Endometrium (tissue), 2 donors: Measurements from ENCODE around the gene MYL7.

Source experiments
- FAIRE-seq: peaks from 2 replicates; lab custom pipeline; 2012; peaks lifted over from hg19 to GRCh38; lab: Jason Lieb, UNC
- donor health status: control.
- donor health status: control.

The MYL7 gene

DNA sequence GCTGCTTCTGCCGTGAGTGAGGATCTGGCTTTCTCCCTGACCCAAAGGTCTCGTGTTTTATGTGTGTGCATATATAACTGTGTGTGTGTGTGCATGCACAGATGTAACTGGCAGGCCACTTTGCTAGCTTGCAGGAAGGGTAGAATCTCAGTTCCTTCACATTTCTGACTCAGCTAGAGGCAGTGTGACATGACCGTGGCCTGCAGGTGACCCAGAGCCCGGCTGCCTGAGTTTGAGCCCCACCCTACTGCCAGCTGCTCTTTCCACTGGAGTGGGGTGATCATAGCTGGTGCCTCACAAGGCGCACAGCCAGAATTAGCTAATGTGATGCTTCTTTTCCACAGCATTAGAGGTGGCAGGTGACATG, 9.3 kb upstream of the MYL7 start:
- no peak for FAIRE-seq

- FAIRE-seq, result no peak
Measured at GRCh38 chr7:44149571-44150465, 8.7 kb upstream of the MYL7 start.

DNA sequence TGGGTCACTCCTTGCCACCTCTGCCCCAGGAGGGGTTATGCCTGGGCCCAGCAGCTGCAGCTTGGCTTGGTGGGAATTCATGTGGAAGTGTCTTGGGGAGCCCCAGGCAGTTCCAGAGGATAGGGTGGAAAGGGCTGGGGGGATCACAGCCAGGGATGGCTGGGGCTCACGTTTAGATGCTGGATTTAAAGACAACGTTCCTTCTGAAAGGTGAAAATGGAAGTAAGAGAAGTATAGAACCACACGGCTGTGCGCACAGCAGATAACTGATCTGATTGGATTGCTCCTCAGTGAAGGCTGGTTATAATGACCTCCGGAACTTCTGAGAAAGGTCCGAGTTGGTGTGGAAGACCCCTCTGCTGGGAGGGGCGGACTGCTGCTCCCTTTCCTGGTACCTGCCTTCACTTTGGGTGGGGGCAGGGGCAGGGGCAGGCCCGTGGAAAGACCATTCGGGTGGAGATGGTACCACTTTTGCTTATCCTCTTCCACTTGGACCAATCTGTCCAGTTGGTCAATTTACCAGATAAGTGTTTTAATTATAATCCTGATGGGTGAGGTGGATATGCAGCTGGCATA, 7.9 kb upstream of the MYL7 start:
- FAIRE-seq, result no peak

- FAIRE-seq, result no peak
Measured at GRCh38 chr7:44148166-44148565, 7.0 kb upstream of the MYL7 start.

DNA sequence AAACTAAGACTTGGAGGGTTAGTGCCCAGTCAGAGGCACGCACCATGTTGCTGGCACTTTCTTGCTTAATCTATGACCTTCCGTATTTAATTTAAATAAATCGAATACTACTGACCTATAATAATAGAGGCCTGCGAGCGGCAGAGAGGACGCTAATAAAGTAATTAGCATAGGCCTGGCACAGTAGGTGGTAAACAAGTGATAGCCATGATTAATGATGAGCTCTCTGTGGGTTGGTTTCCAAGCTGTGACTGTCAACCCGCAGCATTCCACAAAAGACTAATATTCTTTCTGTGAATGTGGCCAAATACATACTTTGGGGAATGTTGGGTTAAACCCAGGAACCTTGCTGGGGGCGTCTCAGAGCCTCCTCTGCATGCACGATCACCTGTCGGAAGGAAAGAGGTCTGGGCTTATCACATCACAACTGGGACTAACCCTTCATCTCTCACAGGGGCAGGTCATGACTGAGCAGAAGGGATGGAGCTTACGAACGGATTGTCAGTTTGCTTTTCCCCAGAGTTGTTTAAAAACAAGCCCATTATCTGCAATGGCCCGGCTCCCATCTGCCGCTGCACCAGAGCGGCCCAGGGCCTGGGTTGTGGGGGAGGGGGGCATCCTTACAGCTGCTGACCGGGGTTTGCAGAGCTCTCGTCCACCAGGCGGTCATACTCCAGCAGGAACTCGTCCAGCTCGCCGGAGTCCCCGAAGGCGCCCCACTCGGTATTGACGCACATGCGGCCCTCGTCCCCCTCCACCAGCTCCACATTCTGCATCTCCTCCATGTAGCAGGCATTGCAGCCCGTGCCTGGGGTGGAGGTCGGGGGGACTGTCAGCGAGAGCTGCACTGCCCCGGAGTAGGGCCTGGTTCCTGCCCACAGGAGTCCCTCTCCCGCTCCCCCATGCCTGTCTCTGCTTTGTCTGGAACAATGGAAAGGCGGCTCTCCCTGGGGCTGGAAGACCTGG, 6.2 kb upstream of the MYL7 start:
- FAIRE-seq, result no peak

DNA sequence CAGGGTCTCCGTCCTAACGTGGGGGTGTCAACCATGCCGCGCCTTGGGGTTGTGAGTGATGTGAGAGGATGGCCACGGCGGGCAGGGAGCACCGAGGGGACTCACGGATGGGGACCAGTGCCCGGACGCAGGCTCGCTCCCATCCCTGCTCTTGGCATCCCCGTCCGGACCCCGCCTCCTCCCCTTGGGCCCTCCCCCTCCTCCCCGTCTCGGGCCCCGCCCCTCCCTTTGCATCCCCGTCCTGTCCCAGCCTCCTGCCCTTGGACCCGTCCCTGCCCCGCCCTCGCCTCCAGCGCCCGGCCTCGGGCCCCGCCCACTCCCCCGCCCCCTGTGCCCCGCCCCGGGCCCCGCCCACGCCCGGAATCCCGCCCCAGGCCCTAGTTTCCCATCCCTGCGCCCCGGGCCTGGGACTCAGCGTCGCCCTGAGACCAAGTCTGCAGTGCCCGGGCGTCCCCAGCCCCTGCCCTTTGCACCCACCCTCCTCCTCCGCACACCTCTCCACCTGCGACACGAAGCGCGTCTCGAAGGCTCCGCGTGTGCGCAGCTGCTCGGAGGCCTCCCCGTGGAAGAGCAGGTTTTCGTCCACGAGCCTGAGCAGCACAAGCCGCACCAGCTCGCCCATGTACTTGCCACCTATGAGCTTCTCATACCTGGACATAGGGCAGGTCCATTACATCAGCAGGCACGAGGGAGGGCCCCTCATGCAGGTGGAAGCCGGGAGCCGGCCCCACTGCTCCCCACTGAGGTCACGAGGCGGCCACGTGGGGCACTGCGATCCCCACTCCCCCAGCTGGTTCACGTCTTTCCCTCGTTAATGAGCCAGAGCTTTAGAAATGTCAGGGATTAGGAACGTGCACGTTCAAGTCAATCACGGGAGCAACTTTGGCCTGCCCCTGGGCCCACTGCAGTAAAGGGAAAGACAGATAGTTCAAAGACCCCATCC, 5.1 kb upstream of the MYL7 start:
- FAIRE-seq, result no peak

GRCh38 chr7:44145479-44145968, 4.4 kb upstream of the MYL7 start:
- FAIRE-seq, result no peak

GRCh38 chr7:44144968-44145478, 3.9 kb upstream of the MYL7 start:
- no peak for FAIRE-seq

DNA sequence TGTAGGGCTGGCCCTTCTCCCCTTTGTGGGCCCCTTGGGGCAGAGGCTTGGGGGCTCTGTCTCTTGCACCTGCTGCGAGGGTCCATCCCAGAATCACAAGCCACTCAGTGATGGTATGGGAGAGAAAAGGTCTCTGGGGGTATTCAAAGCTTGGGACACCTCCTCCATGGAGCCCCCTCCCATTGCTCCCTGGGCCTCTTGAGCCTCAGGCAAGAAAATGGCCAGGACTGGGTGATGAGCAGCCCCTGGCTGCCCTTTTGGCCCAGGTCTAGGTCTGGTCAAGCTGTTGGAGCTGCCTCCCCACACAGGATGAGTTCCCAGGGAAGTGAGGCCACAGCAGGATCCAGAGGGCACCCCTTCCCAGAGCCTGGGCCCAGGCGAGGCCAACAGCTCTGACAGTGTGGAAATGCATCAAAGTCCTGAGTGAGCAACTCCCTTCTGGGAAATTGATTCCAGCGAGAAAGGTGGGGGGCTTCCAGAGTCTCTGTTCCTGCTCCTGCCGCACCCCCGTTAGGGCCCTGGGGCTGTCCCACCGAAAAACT, 3.4 kb upstream of the MYL7 start:
- no peak for FAIRE-seq

DNA sequence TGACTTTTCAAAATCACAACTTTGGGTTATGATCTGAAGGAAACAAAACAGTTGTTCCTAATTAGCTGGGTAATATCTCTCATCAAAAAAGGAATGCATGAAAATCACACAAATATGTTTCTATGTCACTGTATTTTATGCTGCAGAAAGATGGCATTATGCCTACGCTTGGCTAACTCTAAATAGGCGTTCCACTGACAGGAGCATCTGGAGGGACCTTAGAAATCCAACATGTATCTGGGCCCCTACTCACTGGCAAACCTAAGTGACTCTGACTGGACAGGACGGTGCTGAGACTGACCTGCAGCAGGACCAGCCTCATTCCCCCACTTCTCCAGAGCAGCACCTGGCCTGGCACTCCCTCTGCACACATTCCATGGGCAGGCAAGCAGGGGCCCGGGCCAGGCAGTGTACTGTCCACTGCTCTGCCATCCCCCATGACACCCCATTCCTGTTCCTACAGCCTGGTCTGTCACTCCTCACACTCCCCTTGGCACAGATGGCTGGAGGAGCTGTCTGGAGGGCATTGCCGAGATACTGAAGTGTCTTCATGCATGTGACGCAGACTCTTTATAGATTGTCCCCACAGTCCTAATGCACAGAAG, 2.6 kb upstream of the MYL7 start:
- FAIRE-seq, result no peak

DNA sequence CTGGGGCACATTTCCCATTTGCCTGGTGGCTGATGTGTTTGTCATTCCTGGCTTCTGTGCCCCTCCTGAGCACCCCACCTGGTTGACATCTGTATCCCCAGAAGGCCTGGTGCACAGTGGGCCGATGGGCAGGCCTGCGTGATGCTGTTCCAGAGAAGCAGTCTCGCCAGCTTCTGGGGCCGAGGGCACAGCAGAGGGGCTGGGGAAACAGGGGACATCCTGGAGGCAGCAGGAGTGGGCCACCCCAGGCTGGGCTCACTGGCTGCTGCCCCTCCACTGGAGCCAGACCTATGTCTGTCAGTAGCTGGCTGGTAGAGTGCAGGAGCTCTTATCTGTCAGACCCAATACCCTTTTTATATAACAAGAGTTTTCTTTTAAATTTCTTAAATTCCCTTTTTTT, 896 bp upstream of the MYL7 start:
- FAIRE-seq, result no peak

- FAIRE-seq, result no peak
Measured at GRCh38 chr7:44140341-44140740, 791 bp downstream of the MYL7 start.

DNA sequence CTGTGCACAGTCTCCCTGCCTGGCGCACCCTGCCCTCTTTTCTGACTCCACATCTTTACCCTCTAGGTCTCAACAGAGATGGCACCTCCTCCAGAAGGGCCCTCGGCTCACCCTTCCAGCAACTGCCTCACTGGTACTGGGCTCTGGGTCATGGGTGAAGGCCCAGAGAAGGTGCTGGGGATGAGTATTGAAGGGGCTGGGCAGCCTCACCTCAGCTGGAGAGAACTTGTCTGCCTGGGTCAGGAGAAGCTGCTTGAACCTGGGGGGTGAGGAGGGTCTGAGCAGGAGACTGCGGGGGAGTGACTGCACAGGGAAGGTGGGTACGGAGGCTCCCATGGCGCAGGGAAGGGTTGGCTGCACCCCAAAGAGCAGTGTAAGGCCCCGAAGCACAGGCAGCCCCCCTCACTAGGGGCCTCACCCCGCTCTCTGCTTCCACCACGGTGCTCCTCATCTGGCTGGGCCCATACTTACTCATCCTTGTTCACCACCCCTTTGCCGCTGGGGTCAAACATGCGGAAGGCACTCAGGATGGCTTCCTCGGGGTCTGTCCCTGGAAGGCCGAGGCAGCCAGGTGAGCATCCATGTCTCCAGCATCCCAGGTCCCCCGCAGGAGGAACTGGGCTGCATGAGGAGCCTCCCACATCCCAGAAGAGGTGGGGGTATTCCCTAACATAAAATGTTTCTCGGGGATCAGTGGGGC, 1.7 kb downstream of the MYL7 start:
- FAIRE-seq, result no peak

DNA sequence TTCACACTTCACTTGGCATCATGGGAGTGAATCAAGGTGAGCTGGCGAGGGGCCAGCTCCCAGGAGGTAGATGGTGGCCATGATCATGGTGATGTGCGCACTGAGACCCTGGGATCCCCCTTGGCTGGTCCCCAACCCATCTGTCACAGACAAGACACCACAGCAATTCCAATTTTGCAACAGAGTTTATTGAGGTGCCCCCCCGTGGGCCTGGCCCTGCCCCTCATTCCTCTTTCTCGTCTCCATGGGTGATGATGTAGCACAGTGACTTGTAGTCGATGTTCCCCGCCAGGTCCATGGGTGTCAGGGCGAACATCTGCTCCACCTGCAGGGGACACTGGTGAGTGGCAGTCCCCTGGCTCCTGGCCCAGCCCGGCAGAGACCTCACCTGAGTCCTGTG, 2.4 kb downstream of the MYL7 start:
- FAIRE-seq, result no peak

DNA sequence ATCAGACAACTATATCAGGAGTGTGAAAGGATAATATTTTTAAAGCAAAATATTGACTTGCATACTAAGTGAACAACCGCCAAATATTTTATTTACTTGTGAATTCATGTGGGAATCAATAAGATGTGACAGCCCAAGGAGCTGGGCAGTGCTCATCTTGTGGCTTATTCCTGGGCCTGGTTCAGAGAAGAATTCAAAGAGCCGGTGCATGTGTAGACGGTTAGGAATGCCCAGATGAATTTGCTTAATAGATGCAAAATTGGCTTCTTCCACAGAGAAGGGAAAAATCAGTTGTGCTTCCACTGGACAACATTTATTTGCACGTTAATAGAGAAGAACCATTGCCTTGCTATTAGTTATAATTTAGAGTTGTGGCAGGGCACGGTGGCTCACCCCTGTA, 4.4 kb downstream of the MYL7 start:
- no peak for FAIRE-seq

DNA sequence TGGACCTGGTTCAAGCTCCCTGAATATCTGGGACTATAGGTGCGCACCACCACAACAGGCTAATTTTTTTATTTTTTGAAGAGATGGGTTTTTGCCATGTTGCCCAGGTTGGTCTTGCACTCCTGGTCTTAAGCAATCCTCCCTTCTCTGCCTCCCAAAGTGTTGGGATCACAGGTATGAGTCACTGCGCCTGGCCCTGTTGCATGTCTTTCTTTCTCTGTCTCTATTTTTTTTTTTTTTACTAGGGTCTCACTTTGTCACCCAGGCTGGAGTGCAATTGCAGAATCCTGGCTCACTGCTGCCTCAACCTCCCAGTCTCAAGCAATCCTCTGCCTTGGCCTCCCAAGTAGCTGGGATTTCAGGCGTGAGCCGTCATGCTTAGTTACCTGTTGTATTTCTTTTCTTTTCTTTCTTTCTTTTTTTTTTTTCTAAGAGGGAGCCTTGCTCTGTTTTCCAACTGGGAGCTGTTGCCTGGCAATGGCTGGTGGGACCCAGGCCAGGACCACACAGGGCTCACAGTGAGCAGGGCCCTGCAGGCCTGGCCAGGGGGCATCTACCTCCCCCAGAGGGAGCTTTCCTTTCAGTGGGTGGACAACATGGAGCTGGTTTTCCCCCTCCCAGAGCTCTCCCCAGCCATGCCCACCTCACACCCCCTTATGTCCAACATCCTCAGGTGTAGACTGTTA, 6.0 kb downstream of the MYL7 start:
- FAIRE-seq, result no peak

GRCh38 chr7:44133295-44133694, 7.8 kb downstream of the MYL7 start:
- FAIRE-seq, result no peak

GRCh38 chr7:44132039-44132438, 9.1 kb downstream of the MYL7 start:
- FAIRE-seq, result no peak
